ENCODE data around the gene TMPRSS9.

Gene TMPRSS9

GRCh38 chr19:2432131-2432848 lies 72.2 kb downstream of the TMPRSS9 start:
- H3K4me3 ChIP-seq (replicated peaks; ENCODE audit: low read depth, low read length), result no peak overlapping the region
- no peak for TF ChIP-seq CTCF (IDR thresholded peaks at IDR 0.05; ENCODE audit: low read depth, low read length, missing control alignments)
- no peak for DNase-seq (ENCODE audit: extremely low read depth, low read depth)

- no peak overlapping the region for H3K4me3 ChIP-seq (replicated peaks; ENCODE audit: low read depth, low read length)
- no peak for DNase-seq (ENCODE audit: extremely low read depth, low read depth)
- TF ChIP-seq CTCF (IDR thresholded peaks at IDR 0.05; ENCODE audit: low read depth, low read length, missing control alignments), result no peak
Observed at GRCh38 chr19:2433854-2434253, 73.8 kb downstream of the TMPRSS9 start.

- H3K4me3 ChIP-seq (replicated peaks; ENCODE audit: low read depth, low read length), result no peak overlapping the region
- no peak for TF ChIP-seq CTCF (IDR thresholded peaks at IDR 0.05; ENCODE audit: low read depth, low read length, missing control alignments)
Observed at GRCh38 chr19:2434267-2434666, 74.2 kb downstream of the TMPRSS9 start.

GRCh38 chr19:2434721-2435265 lies 74.7 kb downstream of the TMPRSS9 start:
- no peak for DNase-seq (ENCODE audit: extremely low read depth, low read depth)
- TF ChIP-seq CTCF (IDR thresholded peaks at IDR 0.05; ENCODE audit: low read depth, low read length, missing control alignments), result no peak
- no peak overlapping the region for H3K4me3 ChIP-seq (replicated peaks; ENCODE audit: low read depth, low read length)

More at GRCh38 chr19:2434267-2434666, 74.2 kb downstream of the TMPRSS9 start:
- no peak for DNase-seq (ENCODE audit: extremely low read depth, low read depth)

- no peak for TF ChIP-seq CTCF (IDR thresholded peaks at IDR 0.05; ENCODE audit: low read depth, low read length, missing control alignments)
- no peak for DNase-seq (ENCODE audit: extremely low read depth, low read depth)
- H3K4me3 ChIP-seq (replicated peaks; ENCODE audit: low read depth, low read length), result no peak overlapping the region
Observed at GRCh38 chr19:2436384-2436783, 76.3 kb downstream of the TMPRSS9 start.

- TF ChIP-seq CTCF (IDR thresholded peaks at IDR 0.05; ENCODE audit: low read depth, low read length, missing control alignments), result no peak
- no peak overlapping the region for H3K4me3 ChIP-seq (replicated peaks; ENCODE audit: low read depth, low read length)
- no peak for DNase-seq (ENCODE audit: extremely low read depth, low read depth)
Observed at GRCh38 chr19:2436926-2437325, 76.9 kb downstream of the TMPRSS9 start.
